Activated naive CD8-positive, alpha-beta T cell (primary cell): ENCODE results near the gene ATP8B3.

Source experiments
- H3K27ac Mint-ChIP-seq: one replicate; pipeline ENCODE4 v1.8.0; 2021; ENCODE audit warnings: mixed read lengths
- H3K27me3 Mint-ChIP-seq: one replicate; pipeline ENCODE4 v1.8.0; 2021; ENCODE audit warnings: mixed read lengths
- H3K36me3 Mint-ChIP-seq: one replicate; pipeline ENCODE4 v1.8.0; 2021; ENCODE audit warnings: mixed read lengths
- H3K4me1 Mint-ChIP-seq: one replicate; pipeline ENCODE4 v1.8.0; 2021; ENCODE audit warnings: low read depth, mixed read lengths
- H3K4me3 Mint-ChIP-seq: one replicate; pipeline ENCODE4 v1.8.0; 2021; ENCODE audit warnings: mild to moderate bottlenecking, mixed read lengths
- H3K9me3 Mint-ChIP-seq: one replicate; pipeline ENCODE4 v1.8.0; 2021; ENCODE audit warnings: low read depth, mixed read lengths

The ATP8B3 gene

DNA sequence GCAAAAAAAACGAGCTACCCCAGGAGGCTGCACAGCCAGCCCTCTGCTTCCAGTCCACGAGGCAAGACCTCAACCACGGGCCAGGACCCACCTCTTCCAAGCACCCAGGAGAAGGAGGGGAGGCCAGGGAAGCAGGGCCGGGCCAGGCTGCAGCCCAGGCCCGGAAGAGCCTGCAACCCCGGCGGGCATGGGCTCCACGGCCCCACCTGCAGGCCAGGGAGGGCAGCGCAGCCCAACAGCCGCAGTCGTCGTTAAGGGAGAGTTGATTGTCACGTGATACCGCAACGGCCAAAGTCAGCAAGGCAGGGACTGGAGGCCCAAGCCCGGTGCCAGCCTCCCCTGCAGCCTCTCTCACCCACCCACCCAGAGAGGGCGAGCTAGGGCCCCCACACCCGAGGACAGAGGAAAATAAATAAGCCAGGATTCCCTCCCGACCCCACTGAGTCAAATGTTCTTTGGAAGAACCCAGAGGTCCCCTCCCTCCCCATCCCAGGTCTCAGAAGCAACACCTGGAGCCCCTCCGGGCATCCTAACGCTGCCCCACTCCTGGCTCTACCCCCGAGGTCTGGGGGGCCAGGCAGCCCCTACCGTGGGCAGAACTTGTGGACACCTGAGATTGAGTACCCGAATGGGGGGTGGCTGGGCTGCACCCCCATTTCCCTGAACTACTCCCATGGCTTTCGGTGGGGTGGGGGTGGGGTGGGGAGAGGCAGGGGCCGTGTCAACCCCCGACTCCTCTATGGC, 41.4 kb upstream of the ATP8B3 start:
- Mint-ChIP-seq H3K9me3 (no peaks in the 10 kb centered on the region), H3K36me3 (no peaks in the 10 kb centered on the region), H3K4me1 (peaks cover 52% of the 10 kb centered on the region), H3K4me3 (peak overlapping the region; percentile 73), H3K27me3 (no peaks in the 10 kb centered on the region), H3K27ac (peak overlapping the region; percentile 88)

DNA sequence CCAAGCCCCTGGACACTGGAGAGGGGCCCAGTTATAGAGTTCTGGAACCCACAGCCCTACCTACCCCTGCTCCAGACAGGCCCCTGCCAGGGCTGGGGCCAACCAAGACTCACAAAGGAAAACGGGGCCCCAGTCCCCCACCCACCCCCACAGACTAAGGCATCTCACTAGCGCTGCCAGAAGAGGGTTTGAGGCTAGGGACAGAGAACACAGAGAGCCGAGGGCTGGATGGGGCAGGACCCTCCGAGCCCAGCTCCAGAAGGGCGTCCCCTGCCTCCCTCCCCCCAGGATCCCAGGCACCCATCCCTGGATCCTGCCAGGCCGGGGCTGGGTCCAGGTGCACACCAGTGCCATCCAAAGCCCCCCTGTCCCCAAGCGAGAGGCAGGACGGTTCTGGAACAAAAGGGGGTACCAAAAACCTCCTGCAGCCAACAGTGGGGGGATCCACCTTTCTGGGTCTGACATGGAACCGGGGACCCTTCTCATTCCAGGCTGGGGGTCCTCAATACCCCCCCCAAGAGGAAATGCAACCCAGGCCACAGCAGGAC, 40.6 kb upstream of the ATP8B3 start:
- Mint-ChIP-seq H3K4me1 (peaks cover 45% of the 10 kb centered on the region), H3K27me3 (no peaks in the 10 kb centered on the region), H3K9me3 (no peaks in the 10 kb centered on the region), H3K27ac (peak overlapping the region; percentile 88), H3K4me3 (peak overlapping the region; percentile 62), H3K36me3 (no peaks in the 10 kb centered on the region)

- no peaks in the 10 kb centered on the region for H3K36me3 Mint-ChIP-seq
- H3K9me3 Mint-ChIP-seq = no peaks in the 10 kb centered on the region
- H3K4me3 Mint-ChIP-seq = peak overlapping the region; percentile 62
- H3K4me1 Mint-ChIP-seq = peaks cover 50% of the 10 kb centered on the region
- no peaks in the 10 kb centered on the region for H3K27me3 Mint-ChIP-seq
- H3K27ac Mint-ChIP-seq = no peak overlapping the region
Measured at GRCh38 chr19:1851654-1852580, 39.8 kb upstream of the ATP8B3 start.

DNA sequence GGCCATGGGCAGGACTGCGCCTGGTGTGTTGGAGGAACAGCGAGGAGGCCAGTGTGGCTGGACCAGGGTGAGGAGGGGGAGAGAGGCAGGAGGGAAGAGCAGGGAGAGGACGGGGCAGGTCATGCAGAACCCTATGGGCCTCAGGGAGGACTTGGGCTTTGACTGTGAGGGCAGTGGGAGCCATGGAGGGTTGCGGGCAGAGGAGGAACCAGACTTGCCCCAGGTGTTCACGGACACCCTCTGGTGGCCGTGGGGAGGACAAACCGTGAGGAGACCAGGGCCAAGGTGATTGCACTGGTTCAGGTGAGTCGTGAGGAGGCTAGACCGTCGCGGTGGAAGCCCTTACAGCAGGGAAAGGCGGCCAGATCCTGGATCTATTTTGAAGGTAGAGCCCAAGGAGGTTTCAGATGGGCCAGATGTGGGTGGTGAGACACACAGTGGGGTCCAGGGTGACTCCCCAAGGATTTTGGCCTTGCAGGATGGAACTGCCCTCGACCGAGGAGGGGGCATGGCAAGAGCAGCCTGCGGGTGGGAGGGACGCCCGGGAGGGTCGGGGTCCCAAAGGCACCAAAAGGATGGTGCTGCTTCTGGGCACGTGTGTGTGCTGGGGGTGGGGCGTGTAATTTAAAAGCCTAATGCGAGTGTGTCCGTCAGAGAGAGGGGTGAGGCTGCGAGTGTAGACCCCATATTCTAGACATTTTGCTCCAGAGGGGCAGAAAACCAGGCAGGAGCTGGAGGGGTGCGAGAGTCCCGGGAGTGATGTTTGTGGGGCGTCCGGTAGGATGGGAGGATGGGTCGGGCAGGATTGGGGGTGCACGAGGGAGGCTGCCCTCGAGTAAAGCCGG, 39.0 kb upstream of the ATP8B3 start:
- H3K36me3 Mint-ChIP-seq = no peaks in the 10 kb centered on the region

GRCh38 chr19:1849886-1850398, 37.9 kb upstream of the ATP8B3 start:
- peak overlapping the region; percentile 36 for H3K4me3 Mint-ChIP-seq
- H3K36me3 Mint-ChIP-seq = no peaks in the 10 kb centered on the region
- no peaks in the 10 kb centered on the region for H3K27me3 Mint-ChIP-seq
- peaks cover 50% of the 10 kb centered on the region for H3K4me1 Mint-ChIP-seq
- peak overlapping the region; percentile 75 for H3K27ac Mint-ChIP-seq
- H3K9me3 Mint-ChIP-seq = no peaks in the 10 kb centered on the region

More for the DNA sequence above, 39.0 kb upstream of the ATP8B3 start:
- H3K9me3 Mint-ChIP-seq = no peaks in the 10 kb centered on the region
- H3K4me1 Mint-ChIP-seq = peaks cover 56% of the 10 kb centered on the region
- H3K4me3 Mint-ChIP-seq = peak overlapping the region; percentile 63
- no peaks in the 10 kb centered on the region for H3K27me3 Mint-ChIP-seq
- peak overlapping the region; percentile 41 for H3K27ac Mint-ChIP-seq

DNA sequence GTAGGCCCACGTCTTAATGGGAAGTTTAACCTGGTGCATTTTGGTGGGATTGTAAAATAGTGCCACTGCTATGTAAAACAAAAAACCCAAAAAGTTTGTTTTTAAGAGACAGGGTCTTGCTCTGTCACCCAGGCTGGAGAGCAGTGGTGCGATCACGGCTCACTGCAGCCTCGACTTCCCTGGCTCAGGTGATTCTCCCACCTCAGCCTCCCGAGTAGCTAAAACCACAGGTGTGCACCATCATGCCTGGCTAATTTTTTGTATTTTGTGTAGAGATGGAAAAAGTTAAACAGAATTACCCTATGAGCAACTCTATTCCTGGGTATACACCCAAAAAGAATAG, 37.0 kb upstream of the ATP8B3 start:
- H3K27me3 Mint-ChIP-seq = no peaks in the 10 kb centered on the region
- no peaks in the 10 kb centered on the region for H3K9me3 Mint-ChIP-seq
- peak overlapping the region; percentile 85 for H3K27ac Mint-ChIP-seq
- H3K36me3 Mint-ChIP-seq = no peaks in the 10 kb centered on the region
- peak overlapping the region; percentile 64 for H3K4me3 Mint-ChIP-seq
- peaks cover 52% of the 10 kb centered on the region for H3K4me1 Mint-ChIP-seq

DNA sequence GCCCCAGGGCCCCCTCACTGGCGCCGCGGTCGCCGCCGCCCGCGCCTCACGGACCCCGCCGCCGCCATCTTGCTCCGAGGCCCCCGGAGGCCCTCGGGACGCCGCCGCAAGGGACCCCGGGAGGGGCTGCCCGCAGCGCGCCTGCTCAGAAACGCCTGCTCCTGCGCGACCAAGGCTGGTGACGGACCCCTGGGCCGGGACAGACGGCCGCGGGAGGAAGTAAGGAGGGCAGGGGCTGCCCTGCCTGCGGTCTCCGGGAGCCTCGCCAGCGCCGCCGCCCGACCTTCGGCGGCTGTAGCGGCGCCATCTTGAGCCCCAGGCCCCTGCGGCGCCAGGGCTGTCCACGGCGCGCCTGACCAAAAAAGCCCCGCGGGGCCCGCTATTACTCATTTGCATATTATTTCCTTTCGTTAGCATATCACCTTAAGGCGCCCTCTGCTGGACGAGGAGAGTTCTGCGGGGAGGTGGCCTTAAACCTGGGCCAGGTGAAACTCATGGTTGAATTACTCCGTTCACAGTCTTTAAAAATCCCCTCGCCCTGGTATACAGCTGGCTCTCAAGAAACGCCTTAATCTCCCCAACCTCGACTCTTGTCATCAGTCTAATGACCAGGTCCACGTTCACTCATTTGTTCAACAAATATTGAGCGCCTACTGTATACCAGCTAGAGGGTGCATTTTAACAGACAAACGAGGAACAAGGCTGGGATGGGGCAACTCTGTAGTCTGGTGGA, 36.5 kb upstream of the ATP8B3 start, which contains the start of gene REXO1:
REXO1 (minus strand) TSS at position 85 of the 733 bp plus-strand sequence. CDS start 125 bp downstream, outside the sequence.
- Mint-ChIP-seq H3K4me1 (peaks cover 56% of the 10 kb centered on the region), H3K36me3 (no peaks in the 10 kb centered on the region), H3K4me3 (peak within 1 kb of the TSS; percentile 93), H3K27ac (peak within 1 kb of the TSS; percentile 94), H3K27me3 (no peaks in the 10 kb centered on the region), H3K9me3 (no peaks in the 10 kb centered on the region)

DNA sequence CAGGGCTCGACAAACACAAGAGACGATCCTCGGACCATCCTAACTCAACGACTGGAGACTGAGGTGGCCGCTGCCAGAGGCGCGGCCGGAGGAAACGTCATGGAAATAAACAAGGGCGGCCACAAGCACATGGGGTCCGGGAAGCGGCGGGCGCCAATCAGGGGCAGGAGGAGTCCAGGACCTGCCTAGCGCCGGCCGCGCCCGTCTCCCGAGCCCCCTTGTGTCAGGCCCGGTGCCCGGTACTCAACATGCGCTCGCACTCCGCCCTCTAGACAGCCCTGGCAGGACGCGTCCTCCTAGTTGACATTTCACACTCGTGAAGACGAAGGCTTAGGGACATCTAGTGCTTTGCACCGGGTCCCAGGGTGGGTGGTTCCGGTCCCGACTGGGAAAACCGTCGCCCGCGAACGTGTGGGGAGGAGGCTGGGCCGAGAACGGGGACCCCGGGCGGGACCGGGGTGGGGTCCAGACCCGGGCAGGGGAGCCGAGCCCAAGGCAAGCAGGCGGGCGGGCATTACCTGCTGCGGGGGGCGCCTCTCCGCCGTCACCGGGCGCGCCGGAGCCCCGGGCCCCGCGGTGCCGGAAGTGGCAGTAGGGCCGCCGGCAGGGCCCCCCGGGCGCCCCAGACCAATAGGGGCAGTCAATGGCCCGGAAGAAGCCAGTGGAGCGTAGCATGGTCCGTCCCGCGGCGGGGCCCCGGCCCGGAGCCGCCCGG, 35.8 kb upstream of the ATP8B3 start:
- Mint-ChIP-seq H3K4me1 (peaks cover 52% of the 10 kb centered on the region), H3K36me3 (no peaks in the 10 kb centered on the region), H3K27ac (peak overlapping the region; percentile 94), H3K27me3 (no peaks in the 10 kb centered on the region), H3K9me3 (no peaks in the 10 kb centered on the region), H3K4me3 (peak overlapping the region; percentile 93)

DNA sequence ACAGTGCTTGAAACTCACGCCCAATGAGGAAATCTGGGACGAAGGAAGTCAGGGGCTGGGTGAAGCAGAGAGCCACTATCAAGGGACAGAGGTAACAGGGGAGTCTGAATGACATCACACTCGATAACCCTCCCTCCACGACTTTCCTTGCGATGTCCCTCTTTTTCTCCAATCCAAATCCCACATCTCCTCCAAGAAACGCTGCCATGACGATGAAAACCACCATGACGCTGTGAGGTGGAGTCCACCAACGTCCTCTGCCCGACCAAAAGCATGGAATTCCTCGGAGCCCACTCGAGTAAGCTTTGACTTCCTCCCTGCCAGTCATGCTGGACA, 35.2 kb upstream of the ATP8B3 start:
- Mint-ChIP-seq H3K4me3 (peak overlapping the region; percentile 93), H3K36me3 (no peaks in the 10 kb centered on the region), H3K27ac (peak overlapping the region; percentile 94), H3K27me3 (no peaks in the 10 kb centered on the region), H3K4me1 (peaks cover 57% of the 10 kb centered on the region), H3K9me3 (no peaks in the 10 kb centered on the region)

DNA sequence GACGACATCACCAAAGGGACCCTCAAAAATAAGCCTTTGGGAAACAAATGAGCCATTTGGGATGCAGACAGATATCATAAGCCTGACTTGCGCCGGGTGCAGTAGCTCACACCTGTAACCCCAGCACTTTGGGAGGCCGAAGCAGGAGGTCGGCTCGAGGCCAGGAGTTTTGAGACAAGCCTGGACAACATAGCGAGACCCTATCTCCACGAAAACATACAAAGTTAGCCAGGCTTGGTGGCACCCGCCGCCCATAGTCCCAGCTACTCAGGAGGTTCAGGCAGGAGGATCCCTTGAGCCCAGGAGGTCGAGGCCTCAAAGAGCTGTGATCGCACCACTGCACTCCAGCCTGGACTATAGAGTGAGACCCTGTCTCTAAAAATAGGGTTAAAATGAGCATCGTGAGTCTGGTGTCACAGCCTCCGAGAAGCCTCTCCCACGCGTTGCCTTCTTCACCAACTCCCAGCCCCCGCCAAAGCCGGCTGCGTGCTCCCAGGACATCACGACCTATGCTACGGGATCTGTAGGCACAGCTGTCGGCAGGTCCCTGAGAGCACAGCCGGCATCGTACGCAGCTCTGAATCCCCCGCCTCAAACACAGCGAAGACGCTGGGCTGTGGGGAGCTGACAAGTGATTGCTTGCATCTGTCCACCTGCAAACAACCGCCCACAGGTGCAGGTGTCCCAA, 34.6 kb upstream of the ATP8B3 start:
- H3K4me1 Mint-ChIP-seq = peaks cover 61% of the 10 kb centered on the region
- H3K36me3 Mint-ChIP-seq = no peaks in the 10 kb centered on the region
- H3K27ac Mint-ChIP-seq = peak overlapping the region; percentile 94
- peak overlapping the region; percentile 93 for H3K4me3 Mint-ChIP-seq
- H3K9me3 Mint-ChIP-seq = no peaks in the 10 kb centered on the region
- H3K27me3 Mint-ChIP-seq = no peaks in the 10 kb centered on the region

DNA sequence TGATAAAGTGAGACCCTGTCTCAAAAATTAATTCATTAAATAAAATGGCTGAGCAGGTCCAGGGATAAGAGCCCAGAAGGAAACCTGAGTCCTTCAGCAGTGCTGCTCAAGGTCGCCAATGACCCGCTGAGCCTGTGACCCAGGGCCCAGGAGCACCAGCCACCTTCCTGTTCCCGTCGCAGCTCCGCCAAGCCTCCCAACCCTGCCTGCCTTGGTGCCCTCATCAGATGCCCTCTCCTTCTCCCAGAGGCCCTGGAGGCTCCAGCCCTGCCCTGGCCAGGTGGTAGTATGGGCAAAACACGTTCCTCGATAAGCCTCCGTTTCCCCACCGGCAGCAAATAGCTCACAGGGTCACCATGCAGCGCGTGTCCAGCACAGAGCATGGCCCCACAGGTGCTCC, 33.6 kb upstream of the ATP8B3 start:
- no peaks in the 10 kb centered on the region for H3K36me3 Mint-ChIP-seq
- peaks cover 61% of the 10 kb centered on the region for H3K4me1 Mint-ChIP-seq
- H3K27me3 Mint-ChIP-seq = no peaks in the 10 kb centered on the region
- no peaks in the 10 kb centered on the region for H3K9me3 Mint-ChIP-seq
- peak overlapping the region; percentile 54 for H3K27ac Mint-ChIP-seq
- H3K4me3 Mint-ChIP-seq = peak overlapping the region; percentile 93

DNA sequence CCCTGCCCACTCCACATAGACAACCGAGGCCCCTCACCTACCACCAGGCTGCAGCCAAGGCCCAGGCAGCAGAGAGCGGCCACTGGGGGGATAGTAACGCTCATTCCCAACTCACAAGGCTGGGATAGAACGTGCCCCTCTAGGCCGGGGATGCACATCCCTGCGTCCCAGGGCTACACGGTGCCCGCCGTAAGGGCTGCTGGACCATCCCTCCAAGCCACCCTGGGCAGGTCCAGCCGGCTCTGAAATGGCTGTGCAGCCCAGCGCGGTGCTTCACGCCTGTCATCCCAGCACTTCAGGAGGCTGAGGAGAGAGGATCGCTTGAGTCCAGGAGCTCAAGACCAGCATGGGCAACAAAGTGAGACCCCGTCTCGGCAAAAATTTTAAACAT, 33.0 kb upstream of the ATP8B3 start:
- no peak overlapping the region for H3K4me3 Mint-ChIP-seq
- peaks cover 61% of the 10 kb centered on the region for H3K4me1 Mint-ChIP-seq
- H3K27me3 Mint-ChIP-seq = no peaks in the 10 kb centered on the region
- H3K36me3 Mint-ChIP-seq = no peaks in the 10 kb centered on the region
- H3K9me3 Mint-ChIP-seq = no peaks in the 10 kb centered on the region
- no peak overlapping the region for H3K27ac Mint-ChIP-seq
